K562 (cell line): ENCODE measurements around the gene TNFAIP3.

Experiments
- GABPB1 ChIP-seq: sonication (generic); formaldehyde crosslinking; IDR thresholded peaks from 2 replicates; pipeline ENCODE4 v1.8.0; 2022; ENCODE audit warnings: mild to moderate bottlenecking, missing genetic modification reagents
- POLR2A ChIP-seq: fragments of 450-650 bp; conservative IDR thresholded peaks from 2 replicates; pipeline ENCODE4 v1.6.1; 2016
- ZNF217 ChIP-seq: sonication (generic); formaldehyde crosslinking; IDR thresholded peaks from 2 replicates; pipeline ENCODE4 v1.8.0; 2022; ENCODE audit warnings: mild to moderate bottlenecking, missing genetic modification reagents
- ZNF232 ChIP-seq: sonication (generic); formaldehyde crosslinking; IDR thresholded peaks from 2 replicates; pipeline ENCODE4 v1.8.0; 2022; ENCODE audit warnings: mild to moderate bottlenecking, missing genetic modification reagents

DNA sequence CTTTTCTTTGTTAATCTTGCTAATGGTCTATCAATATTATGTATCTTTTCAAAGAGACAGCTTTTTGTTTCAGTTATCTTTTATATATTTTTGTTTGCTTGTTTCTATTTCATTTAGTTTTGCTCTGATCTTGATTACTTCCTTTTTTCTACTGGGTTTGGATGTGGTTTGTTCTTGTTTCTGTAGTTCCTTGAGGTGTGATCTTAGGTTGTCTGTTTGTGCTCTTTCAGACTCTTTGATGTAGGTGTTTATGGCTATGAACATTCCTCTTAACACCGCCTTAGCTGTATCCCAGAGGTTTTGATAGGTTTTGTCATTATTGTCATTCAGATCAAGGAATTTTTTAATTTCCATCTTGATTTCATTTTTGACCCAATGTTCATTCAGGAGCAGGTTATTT is 26.8 kb upstream of the TNFAIP3 start:
- TF ChIP-seq POLR2A, result no peak
- no peak for TF ChIP-seq ZNF232 (CRISPR knock-in tag)
- TF ChIP-seq GABPB1 (CRISPR knock-in tag), result no peak
- TF ChIP-seq ZNF217 (CRISPR knock-in tag), result no peak
